ENCODE measurements around the gene EGFR.

Gene EGFR

GRCh38 chr7:55233001-55233400 lies 214.2 kb downstream of the EGFR start:
- H3K27ac ChIP-seq = no peak overlapping the region
- TF ChIP-seq CTCF (conservative IDR thresholded peaks at IDR 0.05) = no peak
- no peak for TF ChIP-seq ZFX (IDR thresholded peaks at IDR 0.05)

DNA sequence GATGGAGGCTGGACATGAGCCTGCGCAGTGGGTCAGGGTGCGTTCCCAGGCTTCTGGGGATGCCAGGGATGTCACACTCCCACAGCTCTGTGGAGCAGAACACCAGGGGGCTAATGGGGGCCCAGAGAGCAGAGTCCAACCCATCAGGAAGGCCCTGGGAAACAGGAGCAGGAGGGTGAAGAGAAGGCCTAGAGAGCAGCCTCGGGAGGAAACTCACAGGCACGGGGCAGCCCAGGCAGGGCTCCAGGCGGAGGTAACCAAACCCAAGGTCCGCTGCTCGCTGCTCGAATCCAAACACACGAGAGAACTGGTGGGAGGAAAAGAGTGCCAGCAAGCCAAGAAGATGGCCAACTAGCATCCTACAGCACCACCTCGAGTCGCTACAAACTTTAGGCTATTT lies 215.6 kb downstream of the EGFR start:
- no peak for TF ChIP-seq CTCF (conservative IDR thresholded peaks at IDR 0.05)
- TF ChIP-seq ZFX (IDR thresholded peaks at IDR 0.05) = no peak
- H3K27ac ChIP-seq = no peak overlapping the region

- no peak overlapping the region for H3K27ac ChIP-seq
- TF ChIP-seq CTCF (conservative IDR thresholded peaks at IDR 0.05) (no peak), ZFX (IDR thresholded peaks at IDR 0.05) (no peak)
These were observed 216.3 kb downstream of the EGFR start for GRCh38 chr7:55235115-55235514.

DNA sequence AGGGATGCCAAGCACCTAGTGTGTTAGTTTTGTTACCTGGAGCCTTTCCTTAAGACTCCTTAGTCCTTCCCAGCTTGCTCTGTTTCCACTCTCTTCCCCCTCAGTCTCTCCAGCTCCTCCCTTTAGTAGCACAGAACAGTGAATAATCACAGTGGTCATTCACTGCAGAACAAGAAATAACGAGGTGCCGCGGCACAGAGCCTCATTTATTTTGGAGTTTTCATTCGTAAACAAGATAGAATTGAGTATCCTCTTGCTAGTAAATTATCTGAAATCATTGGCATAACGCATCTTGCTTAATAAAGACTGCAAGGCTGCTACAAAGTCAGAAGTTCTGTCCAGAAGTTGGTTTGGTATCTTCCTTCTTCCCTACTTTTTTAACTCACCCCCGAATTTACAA lies 217.0 kb downstream of the EGFR start:
- H3K27ac ChIP-seq = no peak overlapping the region
- TF ChIP-seq ZFX (IDR thresholded peaks at IDR 0.05) (no peak), CTCF (conservative IDR thresholded peaks at IDR 0.05) (no peak)

DNA sequence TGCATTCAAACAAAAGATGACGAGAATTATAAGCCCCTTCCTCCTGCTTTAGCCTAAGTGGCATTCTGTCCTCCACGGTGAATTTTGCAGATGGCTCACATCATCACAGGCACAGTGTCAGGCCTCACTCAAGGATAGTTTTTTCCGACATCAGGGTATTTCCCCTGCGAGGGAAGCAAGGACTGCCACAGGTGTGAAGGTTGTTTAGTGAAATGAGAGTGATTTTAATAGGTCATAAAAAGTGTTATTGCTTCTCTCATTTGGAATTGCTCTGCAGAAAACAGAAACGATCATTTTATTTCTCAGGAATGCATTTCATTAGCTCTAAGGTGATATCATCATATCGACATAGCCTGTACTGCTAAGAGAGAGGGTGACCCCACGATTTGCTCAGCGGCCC lies 217.7 kb downstream of the EGFR start:
- no peak overlapping the region for H3K27ac ChIP-seq
- TF ChIP-seq CTCF (conservative IDR thresholded peaks at IDR 0.05) (no peak), ZFX (IDR thresholded peaks at IDR 0.05) (no peak)

- H3K27ac ChIP-seq = no peak overlapping the region
- no peak for TF ChIP-seq ZFX (IDR thresholded peaks at IDR 0.05)
- TF ChIP-seq CTCF (conservative IDR thresholded peaks at IDR 0.05) = no peak
These were observed 218.5 kb downstream of the EGFR start for GRCh38 chr7:55237156-55237893.

DNA sequence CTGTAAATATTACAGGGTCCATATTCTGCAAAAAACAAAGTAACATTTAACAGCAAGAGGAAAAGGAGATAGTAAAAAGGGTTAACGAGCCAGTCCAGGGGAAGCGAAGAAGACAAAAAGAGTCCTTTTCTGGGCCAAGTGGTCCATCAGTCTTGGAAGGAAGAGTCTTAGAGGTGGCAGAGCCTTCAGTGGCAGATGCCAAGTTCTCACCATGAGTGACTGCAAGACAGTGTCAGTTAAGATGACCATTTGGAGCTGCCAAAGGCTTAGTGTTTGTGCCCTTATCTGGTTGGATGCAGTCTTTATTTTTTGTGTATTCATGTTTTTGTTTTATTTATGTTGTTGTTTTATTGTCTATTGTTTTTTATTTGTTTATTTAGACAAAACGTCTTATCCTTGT lies 220.6 kb downstream of the EGFR start:
- no peak overlapping the region for H3K27ac ChIP-seq
- no peak for TF ChIP-seq ZFX (IDR thresholded peaks at IDR 0.05)
- no peak for TF ChIP-seq CTCF (conservative IDR thresholded peaks at IDR 0.05)

Data from C4-2B (cell line).